ENCODE measurements around the gene SYNPR. TPM values are rescaled to one million over a fixed set of nuclear protein-coding genes. Genes with fewer than 3 reads are reported as not detected.
"Not testable (repeated sequence)": the region's sequence is repeated elsewhere in the genome, so short reads cannot be mapped to it uniquely, and the experiment has no call there.

The SYNPR gene
- total RNA-seq, 2 experiments from 2014 or later: not detected

- H3K36me3 Mint-ChIP-seq (ENCODE audit: low read depth): no peaks in the 10 kb centered on the region
- no peak overlapping the region for H3K27ac Mint-ChIP-seq
- POLR2A ChIA-PET: no interaction called here
- H3K4me1 Mint-ChIP-seq: no peaks in the 10 kb centered on the region
- H3K9me3 Mint-ChIP-seq: no peaks in the 10 kb centered on the region
- no peak for DNase-seq
- H3K27me3 Mint-ChIP-seq: no peaks in the 10 kb centered on the region
- CTCF ChIA-PET: no interaction called here
- H3K4me3 Mint-ChIP-seq: no peak overlapping the region
These were observed 329.6 kb downstream of the SYNPR start for GRCh38 chr3:63607716-63608115.

DNA sequence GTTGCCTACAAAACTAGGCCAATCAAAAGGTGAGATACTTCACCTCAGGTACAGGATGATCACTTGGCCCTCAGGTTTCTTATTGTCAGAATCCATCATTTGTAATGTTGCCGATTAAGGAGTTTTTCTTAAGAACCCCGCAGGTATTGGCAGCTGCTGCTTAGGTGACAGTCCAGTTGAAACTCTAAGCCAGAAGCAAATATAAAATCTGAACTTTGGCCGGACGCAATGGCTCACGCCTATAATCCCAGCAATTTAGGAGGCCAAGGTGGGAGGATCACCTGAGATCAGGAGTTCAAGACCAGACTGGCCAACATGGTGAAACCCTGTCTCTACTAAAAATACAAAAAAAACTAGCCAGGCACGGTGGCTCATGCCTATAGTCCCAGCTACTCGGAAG, 331.3 kb downstream of the SYNPR start:
- no peaks in the 10 kb centered on the region for H3K9me3 Mint-ChIP-seq
- DNase-seq: no peak
- H3K4me1 Mint-ChIP-seq: no peaks in the 10 kb centered on the region
- no peak overlapping the region for H3K4me3 Mint-ChIP-seq
- H3K27me3 Mint-ChIP-seq: no peaks in the 10 kb centered on the region
- H3K36me3 Mint-ChIP-seq (ENCODE audit: low read depth): no peaks in the 10 kb centered on the region
- no peak overlapping the region for H3K27ac Mint-ChIP-seq
- ChIA-PET POLR2A (no interaction called here), CTCF (no interaction called here)

DNA sequence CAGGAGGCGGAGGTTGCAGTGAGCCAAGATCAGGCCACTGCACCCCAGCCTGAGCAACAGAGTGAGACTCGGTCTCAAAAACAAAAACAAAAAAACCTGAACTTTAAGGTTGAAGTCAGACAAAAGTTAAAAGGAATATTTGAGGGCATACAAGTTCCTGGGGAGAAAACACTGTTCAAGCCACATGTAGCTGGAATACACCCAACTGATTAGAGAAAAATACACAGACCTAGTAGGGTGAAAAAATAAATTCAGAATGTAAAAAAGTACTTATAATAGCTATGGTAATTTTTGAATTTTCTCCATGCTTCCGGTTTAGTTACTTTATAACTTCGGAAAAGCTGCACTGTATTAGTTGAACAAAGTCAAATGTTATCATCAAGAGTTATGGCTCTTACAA, 331.7 kb downstream of the SYNPR start:
- DNase-seq: no peak
- Mint-ChIP-seq H3K27ac (no peak overlapping the region), H3K36me3 (ENCODE audit: low read depth) (no peaks in the 10 kb centered on the region), H3K4me3 (no peak overlapping the region), H3K27me3 (no peaks in the 10 kb centered on the region), H3K4me1 (no peaks in the 10 kb centered on the region), H3K9me3 (no peaks in the 10 kb centered on the region)
- CTCF ChIA-PET: no interaction called here
- POLR2A ChIA-PET: no interaction called here

DNA sequence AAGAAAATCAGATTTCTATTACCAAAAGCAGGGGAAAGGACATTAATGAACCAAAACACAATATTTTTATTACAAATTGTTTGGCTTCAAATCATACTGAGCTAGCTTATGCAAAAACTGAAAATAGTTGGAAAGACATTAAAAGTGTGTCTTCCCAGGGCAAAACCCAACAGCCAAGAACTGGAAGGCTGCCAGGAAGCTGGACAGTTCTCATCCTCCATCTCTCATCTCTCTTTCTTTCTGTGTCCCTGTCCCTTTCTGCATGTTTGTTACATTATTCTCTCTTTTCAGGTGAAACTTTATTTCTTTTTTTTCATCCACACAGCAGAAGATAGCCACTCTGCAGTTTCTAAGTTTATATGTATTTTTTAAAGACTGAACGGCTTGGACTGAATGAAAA, 333.3 kb downstream of the SYNPR start:
- ChIA-PET CTCF (no interaction called here), POLR2A (interaction anchor here (0.6 kb wide), 1 partner anchor 15 kb away, joined by 6 read pairs; no protein-coding TSS in a partner anchor)
- H3K9me3 Mint-ChIP-seq: no peaks in the 10 kb centered on the region
- no peaks in the 10 kb centered on the region for H3K27me3 Mint-ChIP-seq
- no peak overlapping the region for H3K4me3 Mint-ChIP-seq
- no peak overlapping the region for H3K27ac Mint-ChIP-seq
- no peaks in the 10 kb centered on the region for H3K36me3 Mint-ChIP-seq (ENCODE audit: low read depth)
- no peaks in the 10 kb centered on the region for H3K4me1 Mint-ChIP-seq
- DNase-seq: no peak

GRCh38 chr3:63613561-63613960, 335.5 kb downstream of the SYNPR start:
- H3K36me3 Mint-ChIP-seq (ENCODE audit: low read depth): no peaks in the 10 kb centered on the region
- H3K9me3 Mint-ChIP-seq: no peaks in the 10 kb centered on the region
- no peak overlapping the region for H3K27ac Mint-ChIP-seq
- POLR2A ChIA-PET: no interaction called here
- no peaks in the 10 kb centered on the region for H3K4me1 Mint-ChIP-seq
- no peaks in the 10 kb centered on the region for H3K27me3 Mint-ChIP-seq
- no peak for DNase-seq
- CTCF ChIA-PET: no interaction called here
- no peak overlapping the region for H3K4me3 Mint-ChIP-seq

- no peak overlapping the region for H3K4me3 Mint-ChIP-seq
- CTCF ChIA-PET: no interaction called here
These were observed 339.3 kb downstream of the SYNPR start for GRCh38 chr3:63617391-63617790.

DNA sequence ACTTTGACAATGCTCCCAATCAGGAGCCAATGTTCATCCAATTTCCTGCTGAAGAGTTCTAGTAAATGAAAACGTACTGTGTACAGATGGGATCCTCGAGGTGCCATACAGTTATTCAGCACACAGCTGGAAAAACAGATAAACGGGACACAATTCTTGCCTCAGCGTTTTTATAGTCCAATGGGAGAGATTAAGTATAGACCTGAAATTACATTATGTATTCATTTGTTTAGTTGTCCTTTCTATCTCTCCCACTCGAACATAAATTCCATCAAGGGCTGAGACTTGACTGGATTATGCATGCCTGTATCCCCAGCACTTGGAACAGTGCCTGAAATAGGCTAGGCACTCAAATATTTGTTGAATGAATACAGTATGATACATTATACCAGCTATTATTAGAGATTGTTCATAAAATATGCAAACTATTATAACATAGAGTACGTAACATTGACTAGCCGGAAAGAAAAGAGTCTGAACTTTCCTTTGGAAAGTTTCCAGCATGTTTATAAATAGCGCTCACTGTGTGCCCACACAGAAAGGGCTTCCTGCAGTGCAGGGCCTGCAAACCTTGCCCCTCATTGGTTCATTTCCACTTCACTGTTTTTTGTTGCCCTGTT, 346.9 kb downstream of the SYNPR start:
- ChIA-PET CTCF (no interaction called here), POLR2A (no interaction called here)
- Mint-ChIP-seq H3K4me3 (no peak overlapping the region), H3K27ac (no peak overlapping the region), H3K27me3 (no peaks in the 10 kb centered on the region), H3K36me3 (ENCODE audit: low read depth) (no peaks in the 10 kb centered on the region), H3K4me1 (no peaks in the 10 kb centered on the region), H3K9me3 (no peaks in the 10 kb centered on the region)
- no peak for DNase-seq

More at GRCh38 chr3:63617391-63617790, 339.3 kb downstream of the SYNPR start:
- Mint-ChIP-seq H3K4me1 (no peaks in the 10 kb centered on the region), H3K27ac (no peak overlapping the region), H3K36me3 (ENCODE audit: low read depth) (no peaks in the 10 kb centered on the region), H3K27me3 (no peaks in the 10 kb centered on the region), H3K9me3 (no peaks in the 10 kb centered on the region)
- POLR2A ChIA-PET: no interaction called here
- DNase-seq: no peak

DNA sequence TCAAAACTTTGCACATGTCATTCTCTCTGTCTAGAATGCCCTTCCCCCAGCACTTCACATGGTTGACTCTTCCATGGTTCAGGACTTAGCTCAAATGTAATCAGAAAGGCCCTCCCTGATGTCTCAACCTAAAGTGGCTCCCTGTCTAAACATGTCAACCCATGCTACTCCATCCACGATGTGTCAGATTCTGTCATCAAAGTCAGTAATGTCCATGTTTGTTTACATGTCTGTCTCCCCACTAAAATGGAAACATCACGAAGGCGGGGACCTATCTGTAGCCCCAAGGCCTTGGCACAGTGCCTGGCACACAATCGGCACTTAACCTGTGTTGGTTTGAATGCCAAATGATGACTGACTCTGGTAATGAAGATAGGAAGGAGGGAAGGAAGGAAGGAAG, 353.6 kb downstream of the SYNPR start:
- Mint-ChIP-seq H3K4me3 (no peak overlapping the region), H3K9me3 (no peaks in the 10 kb centered on the region), H3K27me3 (no peaks in the 10 kb centered on the region), H3K4me1 (no peaks in the 10 kb centered on the region), H3K27ac (no peak overlapping the region), H3K36me3 (ENCODE audit: low read depth) (no peaks in the 10 kb centered on the region)
- ChIA-PET POLR2A (no interaction called here), CTCF (interaction anchor here (0.6 kb wide), 1 partner anchor 201 kb away, joined by 3 read pairs; no protein-coding TSS in a partner anchor)
- no peak for DNase-seq

- H3K27me3 Mint-ChIP-seq: no peaks in the 10 kb centered on the region
- H3K4me1 Mint-ChIP-seq: no peaks in the 10 kb centered on the region
- no peaks in the 10 kb centered on the region for H3K36me3 Mint-ChIP-seq (ENCODE audit: low read depth)
- POLR2A ChIA-PET: no interaction called here
- no peak for DNase-seq
- CTCF ChIA-PET: interaction anchor here (0.6 kb wide), 1 partner anchor 17 kb away, joined by 3 read pairs; no protein-coding TSS in a partner anchor
- no peaks in the 10 kb centered on the region for H3K9me3 Mint-ChIP-seq
- H3K27ac Mint-ChIP-seq: no peak overlapping the region
- no peak overlapping the region for H3K4me3 Mint-ChIP-seq
These were observed 357.1 kb downstream of the SYNPR start for GRCh38 chr3:63635186-63635585.

- Mint-ChIP-seq H3K9me3 (no peaks in the 10 kb centered on the region), H3K36me3 (ENCODE audit: low read depth) (no peaks in the 10 kb centered on the region), H3K4me3 (no peak overlapping the region), H3K27ac (no peak overlapping the region), H3K27me3 (no peaks in the 10 kb centered on the region), H3K4me1 (no peaks in the 10 kb centered on the region)
- ChIA-PET POLR2A (no interaction called here), CTCF (interaction anchor here (0.6 kb wide), 1 partner anchor 13 kb away, joined by 3 read pairs; no protein-coding TSS in a partner anchor)
- DNase-seq: no peak
These were observed 361.7 kb downstream of the SYNPR start for GRCh38 chr3:63639806-63640205.

DNA sequence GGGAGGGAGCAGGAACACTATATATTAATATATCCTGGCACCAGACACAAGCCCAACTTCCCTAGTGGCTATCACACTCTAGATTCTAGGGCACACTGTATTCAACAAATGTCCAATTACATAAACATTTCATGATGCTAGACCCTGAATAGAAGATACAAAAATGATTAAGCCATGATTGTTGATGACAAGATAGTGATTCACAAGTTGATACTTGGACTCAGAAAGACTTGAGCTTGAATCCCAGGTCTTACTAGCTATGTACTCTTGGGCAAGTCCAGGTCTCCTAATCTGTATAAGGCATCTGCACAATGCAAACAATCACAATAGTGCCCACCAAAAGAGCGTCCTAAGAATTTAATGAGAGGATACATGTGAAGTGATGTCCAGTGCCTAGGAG, 364.4 kb downstream of the SYNPR start:
- H3K36me3 Mint-ChIP-seq (ENCODE audit: low read depth): no peaks in the 10 kb centered on the region
- H3K27ac Mint-ChIP-seq: no peak overlapping the region
- no peaks in the 10 kb centered on the region for H3K4me1 Mint-ChIP-seq
- ChIA-PET POLR2A (no interaction called here), CTCF (no interaction called here)
- no peak overlapping the region for H3K4me3 Mint-ChIP-seq
- no peaks in the 10 kb centered on the region for H3K27me3 Mint-ChIP-seq
- H3K9me3 Mint-ChIP-seq: no peaks in the 10 kb centered on the region
- DNase-seq: no peak

- Mint-ChIP-seq H3K4me3 (no peak overlapping the region), H3K36me3 (ENCODE audit: low read depth) (no peaks in the 10 kb centered on the region), H3K27ac (no peak overlapping the region), H3K27me3 (no peaks in the 10 kb centered on the region), H3K4me1 (no peaks in the 10 kb centered on the region), H3K9me3 (no peaks in the 10 kb centered on the region)
- DNase-seq: no peak
- ChIA-PET POLR2A (no interaction called here), CTCF (no interaction called here)
These were observed 366.2 kb downstream of the SYNPR start for GRCh38 chr3:63644212-63644797.

DNA sequence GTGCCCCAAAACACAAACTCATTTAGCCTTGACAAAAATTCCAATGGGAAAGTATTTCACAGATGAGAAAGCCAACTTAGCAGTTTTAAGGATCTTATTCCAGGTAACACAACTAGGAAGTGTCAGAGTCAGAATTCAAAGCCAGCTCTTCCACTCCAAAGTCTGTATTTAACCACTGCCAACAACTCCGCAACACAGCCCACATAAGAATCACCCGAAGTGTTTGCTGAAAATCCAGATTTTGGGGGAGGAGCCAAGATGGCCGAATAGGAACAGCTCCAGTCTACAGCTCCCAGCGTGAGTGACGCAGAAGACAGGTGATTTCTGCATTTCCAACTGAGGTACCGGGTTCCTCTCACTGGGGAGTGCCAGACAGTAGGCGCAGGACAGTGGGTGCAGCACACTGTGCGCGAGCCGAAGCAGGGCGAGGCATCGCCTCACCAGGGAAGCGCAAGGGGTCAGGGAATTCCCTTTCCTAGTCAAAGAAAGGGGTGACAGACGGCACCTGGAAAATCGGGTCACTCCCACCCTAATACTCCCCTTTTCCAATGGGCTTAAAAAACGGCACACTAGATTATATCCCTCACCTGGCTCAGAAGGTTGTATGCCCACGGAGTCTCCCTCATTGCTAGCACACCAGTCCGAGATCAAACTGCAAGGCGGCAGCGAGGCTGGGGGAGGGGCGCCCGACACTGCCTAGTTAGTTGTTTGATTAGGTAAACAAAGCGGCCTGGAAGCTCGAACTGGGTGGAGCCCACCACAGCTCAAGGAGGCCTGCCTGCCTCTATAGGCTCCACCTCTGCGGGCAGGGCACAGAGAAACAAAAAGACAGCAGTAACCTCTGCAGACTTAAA, 367.0 kb downstream of the SYNPR start:
- POLR2A ChIA-PET; H3K4me3 Mint-ChIP-seq; H3K27ac Mint-ChIP-seq; CTCF ChIA-PET; H3K36me3 Mint-ChIP-seq (ENCODE audit: low read depth); DNase-seq; H3K9me3 Mint-ChIP-seq; H3K4me1 Mint-ChIP-seq; H3K27me3 Mint-ChIP-seq: not testable (repeated sequence)

Measured in activated CD4-positive, alpha-beta T cell treated with anti-CD3 and anti-CD28 coated beads, Interleukin-2, amount 10 ng/mL, durations not matched to agents 7 days and 5 days (primary cell).